BLaER1 treated with 17β-estradiol and CSF1 and Interleukin-3, amounts not matched to agents 10 nM and 100 nM (cell line): ENCODE results near the gene SETDB2.
"Not testable (repeated sequence)": the region's sequence is repeated elsewhere in the genome, so short reads cannot be mapped to it uniquely, and the experiment has no call there.

Source experiments
- H3K27ac ChIP-seq, 11 experiments: shearing (Covaris generic); formaldehyde crosslinking; 2 replicates each; pipeline ENCODE4 v1.8.1; 2022
- H3K27me3 ChIP-seq, 11 experiments: shearing (Covaris generic); formaldehyde crosslinking; 2 replicates each; pipeline ENCODE4 v1.8.1; 2022
- H3K36me3 ChIP-seq, 11 experiments: shearing (Covaris generic); formaldehyde crosslinking; 2 replicates each; pipeline ENCODE4 v1.8.1; 2022
- H3K4me1 ChIP-seq, 10 experiments: shearing (Covaris generic); formaldehyde crosslinking; 2 replicates each; pipeline ENCODE4 v1.8.1; 2022
- H3K4me2 ChIP-seq, 11 experiments: shearing (Covaris generic); formaldehyde crosslinking; 2 replicates each; pipeline ENCODE4 v1.8.1; 2022
- H3K4me3 ChIP-seq, 10 experiments: shearing (Covaris generic); formaldehyde crosslinking; 2 replicates each; pipeline ENCODE4 v1.8.1; 2022
- H3K9ac ChIP-seq, 11 experiments: shearing (Covaris generic); formaldehyde crosslinking; 2 replicates each; pipeline ENCODE4 v1.8.1; 2022
- H3K9me3 ChIP-seq, 11 experiments: shearing (Covaris generic); formaldehyde crosslinking; replicated peaks in 1 of 11; 2 replicates each; pipeline ENCODE4 v1.8.1; 2022
- H4K20me1 ChIP-seq, 11 experiments: shearing (Covaris generic); formaldehyde crosslinking; 2 replicates each; pipeline ENCODE4 v1.8.1; 2022
- Cebpa-rat ChIP-seq, 11 experiments: shearing (Covaris generic); IDR thresholded peaks; 2 replicates each; pipeline ENCODE4 v1.8.1; 2022

SETDB2 gene

GRCh38 chr13:49472186-49472585 lies 28.1 kb downstream of the SETDB2 start:
- H3K4me3 ChIP-seq, result no peak overlapping the region
- peaks cover 63 to 100% (median 88%) of the 10 kb centered on the region in 11 experiments for H3K36me3 ChIP-seq

GRCh38 chr13:49476529-49476928 lies 32.5 kb downstream of the SETDB2 start:
- H3K9me3 ChIP-seq, result no peaks in the 10 kb centered on the region
- H3K27ac ChIP-seq, result no peak overlapping the region
- no peak for TF ChIP-seq Cebpa-rat (IDR thresholded peaks at IDR 0.05)
- no peaks in the 10 kb centered on the region for H3K27me3 ChIP-seq
- peaks cover 0 to 73% (median 0%) of the 10 kb centered on the region in 11 experiments; a peak in 2 of 22 replicates for H4K20me1 ChIP-seq
- H3K9ac ChIP-seq, result no peak overlapping the region
- H3K36me3 ChIP-seq, result peaks cover 73 to 99% (median 95%) of the 10 kb centered on the region in 11 experiments
- H3K4me2 ChIP-seq, result no peak overlapping the region
- no peak overlapping the region for H3K4me3 ChIP-seq
- H3K4me1 ChIP-seq, result no peaks in the 10 kb centered on the region

More at GRCh38 chr13:49472186-49472585, 28.1 kb downstream of the SETDB2 start:
- Histone ChIP-seq H3K27me3 (no peaks in the 10 kb centered on the region), H3K9ac (no peak overlapping the region), H3K9me3 (no peaks in the 10 kb centered on the region), H3K4me2 (no peak overlapping the region), H3K4me1 (no peaks in the 10 kb centered on the region), H4K20me1 (peaks cover 0 to 55% (median 0%) of the 10 kb centered on the region in 11 experiments; a peak in 2 of 22 replicates), H3K27ac (no peak overlapping the region)
- no peak for TF ChIP-seq Cebpa-rat (IDR thresholded peaks at IDR 0.05)

GRCh38 chr13:49481788-49482187 lies 37.7 kb downstream of the SETDB2 start:
- Histone ChIP-seq H3K9ac (no peak overlapping the region), H3K9me3 (no peaks in the 10 kb centered on the region), H3K27me3 (no peaks in the 10 kb centered on the region), H4K20me1 (peaks cover 0 to 42% (median 0%) of the 10 kb centered on the region in 11 experiments; a peak in 2 of 22 replicates), H3K4me3 (no peak overlapping the region), H3K36me3 (peaks cover 66 to 96% (median 93%) of the 10 kb centered on the region in 11 experiments), H3K27ac (no peak overlapping the region), H3K4me2 (no peak overlapping the region), H3K4me1 (no peaks in the 10 kb centered on the region)
- no peak for TF ChIP-seq Cebpa-rat (IDR thresholded peaks at IDR 0.05)

GRCh38 chr13:49488563-49488962 lies 44.5 kb downstream of the SETDB2 start:
- Histone ChIP-seq H3K27me3 (no peaks in the 10 kb centered on the region), H3K27ac (no peak overlapping the region), H3K36me3 (peaks cover 43 to 87% (median 71%) of the 10 kb centered on the region in 11 experiments), H3K9me3 (no peaks in the 10 kb centered on the region), H3K4me2 (no peak overlapping the region), H3K4me1 (peaks cover 2 to 7% (median 5%) of the 10 kb centered on the region in 10 experiments; a peak in 19 of 20 replicates), H3K9ac (no peak overlapping the region), H3K4me3 (no peak overlapping the region), H4K20me1 (peaks cover 0 to 9% (median 0%) of the 10 kb centered on the region in 11 experiments; a peak in 1 of 22 replicates)
- TF ChIP-seq Cebpa-rat (IDR thresholded peaks at IDR 0.05), result no peak

- Histone ChIP-seq H3K27me3 (no peaks in the 10 kb centered on the region), H3K36me3 (peaks cover 8 to 50% (median 36%) of the 10 kb centered on the region in 11 experiments; a peak in 20 of 22 replicates), H3K9me3 (no peaks in the 10 kb centered on the region), H3K4me2 (peak overlapping the region; percentile 74 to 97 (median 84)), H3K4me3 (peak overlapping the region; percentile 66 to 80 (median 75)), H3K9ac (peak overlapping the region; percentile 89 to 96 (median 91)), H3K27ac (peak overlapping the region; percentile 85 to 96 (median 93); a peak in 21 of 22 replicates), H3K4me1 (peaks cover 25 to 52% (median 39%) of the 10 kb centered on the region in 10 experiments), H4K20me1 (peaks cover 0 to 7% (median 0%) of the 10 kb centered on the region in 11 experiments; a peak in 2 of 22 replicates)
- TF ChIP-seq Cebpa-rat (IDR thresholded peaks at IDR 0.05), result no peak
Observed at GRCh38 chr13:49494645-49495044, 50.6 kb downstream of the SETDB2 start.

GRCh38 chr13:49495783-49496762 lies 52.0 kb downstream of the SETDB2 start, which contains the start of gene PHF11:
Gene PHF11 (plus strand): TSS chr13:49495953. CDS start chr13:49496002, 49 bp downstream.
- H3K27me3 ChIP-seq, result no peaks in the 10 kb centered on the region
- H4K20me1 ChIP-seq, result peaks cover 0 to 7% (median 0%) of the 10 kb centered on the region in 11 experiments; a peak in 2 of 22 replicates
- H3K9ac ChIP-seq, result peak within 1 kb of the TSS; percentile 89 to 96 (median 91)
- TF ChIP-seq Cebpa-rat (IDR thresholded peaks at IDR 0.05), result no peak
- H3K4me3 ChIP-seq, result peak within 1 kb of the TSS; percentile 66 to 80 (median 75)
- peak within 1 kb of the TSS; percentile 79 to 98 (median 93) for H3K4me2 ChIP-seq
- peak within 1 kb of the TSS; percentile 85 to 96 (median 93) for H3K27ac ChIP-seq
- H3K4me1 ChIP-seq, result peaks cover 25 to 55% (median 39%) of the 10 kb centered on the region in 10 experiments
- H3K36me3 ChIP-seq, result peaks cover 17 to 56% (median 39%) of the 10 kb centered on the region in 11 experiments; a peak in 21 of 22 replicates
- no peaks in the 10 kb centered on the region for H3K9me3 ChIP-seq

- Histone ChIP-seq H3K4me3 (peak overlapping the region; percentile 66 to 80 (median 75); a peak in 19 of 20 replicates), H3K4me2 (peak overlapping the region; percentile 79 to 98 (median 93)), H3K9ac (peak overlapping the region in 10 of 11 experiments; percentile 89 to 94 (median 91); a peak in 18 of 22 replicates)
Observed at GRCh38 chr13:49496837-49497236, 52.8 kb downstream of the SETDB2 start.

GRCh38 chr13:49497272-49497671 lies 53.2 kb downstream of the SETDB2 start:
- H3K4me3 ChIP-seq, result peak overlapping the region in 3 of 10 experiments; percentile 70 to 79 (median 77); a peak in 4 of 20 replicates
- peak overlapping the region in 3 of 11 experiments; percentile 1 to 93 (median 91); a peak in 2 of 22 replicates for H3K9ac ChIP-seq
- no peak for TF ChIP-seq Cebpa-rat (IDR thresholded peaks at IDR 0.05)
- H4K20me1 ChIP-seq, result peaks cover 0 to 7% (median 0%) of the 10 kb centered on the region in 11 experiments; a peak in 2 of 22 replicates
- no peaks in the 10 kb centered on the region for H3K9me3 ChIP-seq
- H3K27me3 ChIP-seq, result no peaks in the 10 kb centered on the region
- peaks cover 26 to 59% (median 37%) of the 10 kb centered on the region in 11 experiments; a peak in 21 of 22 replicates for H3K36me3 ChIP-seq
- H3K27ac ChIP-seq, result peak overlapping the region in 2 of 11 experiments; percentile 94 to 96; a peak in 1 of 22 replicates
- peak overlapping the region; percentile 79 to 98 (median 93); a peak in 21 of 22 replicates for H3K4me2 ChIP-seq
- peaks cover 25 to 55% (median 39%) of the 10 kb centered on the region in 10 experiments for H3K4me1 ChIP-seq

More at GRCh38 chr13:49496837-49497236, 52.8 kb downstream of the SETDB2 start:
- H3K4me1 ChIP-seq, result peaks cover 25 to 55% (median 39%) of the 10 kb centered on the region in 10 experiments
- H3K27me3 ChIP-seq, H4K20me1 ChIP-seq, H3K9me3 ChIP-seq: not testable (repeated sequence)
- H3K27ac ChIP-seq, result peak overlapping the region in 10 of 11 experiments; percentile 85 to 96 (median 94); a peak in 18 of 22 replicates
- peaks cover 24 to 56% (median 37%) of the 10 kb centered on the region in 11 experiments; a peak in 21 of 22 replicates for H3K36me3 ChIP-seq
